CD14-positive monocyte (primary cell): ENCODE measurements around the gene COL27A1. TPM values are rescaled to one million over a fixed set of nuclear protein-coding genes. Genes with fewer than 3 reads are reported as not detected.
A peak's percentile ranks its signal among the peaks of the same experiment; 100 is the strongest.

Experiments used
- DNase-seq, 3 donors: peaks; one replicate each; pipeline ENCODE4 v3.0.0-alpha.2; 2011 to 2022
- H2AFZ ChIP-seq: 2 replicates; pipeline ENCODE4 v1.6.0; 2012; ENCODE audit warnings: mild to moderate bottlenecking, low read depth, low read length, inconsistent platforms; ENCODE audit not compliant: insufficient read depth, poor library complexity, severe bottlenecking
- H3K27ac ChIP-seq, 2 donors: 1 replicate in 1 of 2; 2 replicates in 1 of 2; pipeline ENCODE4 v1.5.1; 2012 to 2013; ENCODE audit warnings: low read length in 2 of 2, control low read depth in 1 of 2, inconsistent platforms in 1 of 2, low read depth in 1 of 2, mild to moderate bottlenecking in 1 of 2
- H3K27me3 ChIP-seq, 2 donors: one replicate each; pipeline versions ENCODE4 v1.6.0 to v1.6.1; 2011 to 2013; ENCODE audit warnings: low read length in 2 of 2; ENCODE audit not compliant: control insufficient read depth in 2 of 2, insufficient read depth in 2 of 2
- H3K36me3 ChIP-seq, 2 donors: replicated peaks in 1 of 2; 1 replicate in 1 of 2; 2 replicates in 1 of 2; pipeline versions ENCODE4 v1.5.1 to v1.6.1; 2012 to 2013; ENCODE audit warnings: low read length in 2 of 2, control low read depth in 1 of 2, inconsistent platforms in 1 of 2, mild to moderate bottlenecking in 1 of 2; ENCODE audit not compliant: insufficient read depth in 2 of 2, control insufficient read depth in 1 of 2
- H3K4me1 ChIP-seq, 2 donors: 1 replicate in 1 of 2; 2 replicates in 1 of 2; pipeline versions ENCODE4 v1.5.1 to v1.6.1; 2012 to 2013; ENCODE audit warnings: low read length in 2 of 2, control low read depth in 1 of 2, inconsistent platforms in 1 of 2, mild to moderate bottlenecking in 1 of 2, moderate library complexity in 1 of 2; ENCODE audit not compliant: insufficient read depth in 2 of 2, control insufficient read depth in 1 of 2
- H3K4me2 ChIP-seq: replicated peaks from 2 replicates; pipeline ENCODE3; 2012; ENCODE audit warnings: low read length, moderate library complexity, mild to moderate bottlenecking; ENCODE audit not compliant: poor library complexity, severe bottlenecking; ENCODE audit errors: extremely low read depth
- H3K4me3 ChIP-seq, 3 experiments: fragments of 200-600 bp in 1 of 3; sonication (generic) in 1 of 3; replicated peaks in 1 of 3; 1 replicate in 2 of 3; 2 replicates in 1 of 3; pipeline ENCODE4 v1.5.1; 2011 to 2013; ENCODE audit warnings: low read length in 3 of 3, mild to moderate bottlenecking in 3 of 3, control low read depth in 2 of 3, low read depth in 2 of 3, inconsistent platforms in 1 of 3, moderate library complexity in 1 of 3
- H3K79me2 ChIP-seq: 2 replicates; pipeline ENCODE4 v1.6.0; 2012; ENCODE audit warnings: mild to moderate bottlenecking, control low read depth, inconsistent platforms, low read length, moderate library complexity; ENCODE audit not compliant: insufficient read depth
- H3K9ac ChIP-seq: 2 replicates; pipeline ENCODE4 v1.6.0; 2017; ENCODE audit warnings: low read length, mild to moderate bottlenecking; ENCODE audit not compliant: insufficient read depth, poor library complexity, severe bottlenecking
- H3K9me3 ChIP-seq, 2 donors: replicated peaks in 1 of 2; 1 replicate in 1 of 2; 2 replicates in 1 of 2; pipeline versions ENCODE4 v1.5.1 to v1.6.1; 2012 to 2013; ENCODE audit warnings: low read length in 2 of 2, control low read depth in 1 of 2; ENCODE audit not compliant: control insufficient read depth in 1 of 2, insufficient read depth in 1 of 2
- H4K20me1 ChIP-seq: 2 replicates; pipeline ENCODE4 v1.6.0; 2012; ENCODE audit warnings: mild to moderate bottlenecking, low read length, control low read depth, moderate library complexity; ENCODE audit not compliant: insufficient read depth
- H3K27ac Mint-ChIP-seq, 7 donors: one replicate each; pipeline ENCODE4 v1.8.0; 2020; ENCODE audit warnings: mild to moderate bottlenecking in 7 of 7, mixed read lengths in 7 of 7, moderate library complexity in 6 of 7, inconsistent platforms in 2 of 7
- H3K27me3 Mint-ChIP-seq, 3 donors: one replicate each; pipeline ENCODE4 v1.8.0; 2021 to 2022; ENCODE audit warnings: low read depth in 3 of 3, mild to moderate bottlenecking in 3 of 3, mixed read lengths in 3 of 3, moderate library complexity in 3 of 3, inconsistent platforms in 1 of 3
- H3K36me3 Mint-ChIP-seq, 2 donors: one replicate each; pipeline ENCODE4 v1.8.0; 2020; ENCODE audit warnings: mixed read lengths in 2 of 2, inconsistent platforms in 1 of 2, mild to moderate bottlenecking in 1 of 2
- H3K4me1 Mint-ChIP-seq: one replicate; pipeline ENCODE4 v1.8.0; 2020; ENCODE audit warnings: mild to moderate bottlenecking, mixed read lengths
- H3K4me3 Mint-ChIP-seq, 2 donors: one replicate each; pipeline ENCODE4 v1.8.0; 2020; ENCODE audit warnings: mild to moderate bottlenecking in 2 of 2, mixed read lengths in 2 of 2, moderate library complexity in 1 of 2
- H3K9me3 Mint-ChIP-seq, 7 donors: one replicate each; pipeline ENCODE4 v1.8.0; 2020 to 2022; ENCODE audit warnings: mixed read lengths in 7 of 7, mild to moderate bottlenecking in 6 of 7, moderate library complexity in 6 of 7, inconsistent platforms in 2 of 7
- CTCF ChIP-seq: fragments of 200-600 bp; IDR thresholded peaks from one replicate; pipeline ENCODE4 v1.8.0; 2022; ENCODE audit warnings: antibody characterized with exemption, mild to moderate bottlenecking
- WGBS: methylation state at CpG from one replicate; pipeline ENCODE4 v1.1.5; 2013; ENCODE audit warnings: missing lambda C conversion rate; ENCODE audit not compliant: insufficient coverage; 5-methylcytosine and 5-hydroxymethylcytosine counted together
- intact Hi-C, 2 donors: fragments of 100-400 bp; cut with micrococcal nuclease; formaldehyde crosslinking; loops; one replicate each; pipeline versions ENCODE4 v1.15.0 to v1.15.1; 2023
- polyA plus RNA-seq, 3 donors: library from polyadenylated mRNA; depleted of rRNA in 1 of 3; unstranded in 2 of 3; stranded (reverse) in 1 of 3; fragments of 300-500 nt in 2 of 3; fragments of >200 nt in 1 of 3; fragmentation: Illumina TruSeq in 2 of 3; gene quantifications; 1 replicate in 2 of 3; 2 replicates in 1 of 3; pipeline ENCODE4 v1.2.3, GENCODE V29; 2012 to 2021

Gene COL27A1
- polyA plus RNA-seq, 3 donors, result 0.03 TPM; not detected in 2

- Mint-ChIP-seq H3K27ac (peak overlapping the region in 1 of 7 donors; percentile 68), H3K4me1 (no peaks in the 10 kb centered on the region), H3K27me3 (peaks cover 2 to 4% (median 4%) of the 10 kb centered on the region in 3 donors), H3K36me3 (no peaks in the 10 kb centered on the region), H3K4me3 (no peak overlapping the region), H3K9me3 (no peaks in the 10 kb centered on the region)
- H3K4me2 ChIP-seq, result no peak overlapping the region
- no peak for TF ChIP-seq CTCF
- no peaks in the 10 kb centered on the region for H4K20me1 ChIP-seq
- WGBS, result 89% methylated on average over 4 of the region's 10 CpGs
- H3K4me1 ChIP-seq, result no peaks in the 10 kb centered on the region
- H2AFZ ChIP-seq, result no peak overlapping the region
- H3K27me3 ChIP-seq, result no peaks in the 10 kb centered on the region
- H3K36me3 ChIP-seq, result no peaks in the 10 kb centered on the region
- H3K9me3 ChIP-seq, result no peaks in the 10 kb centered on the region
- intact Hi-C loops, result no loop called here
- no peak overlapping the region for H3K9ac ChIP-seq
- no peak overlapping the region for H3K4me3 ChIP-seq
- H3K27ac ChIP-seq, result no peak overlapping the region
- no peaks in the 10 kb centered on the region for H3K79me2 ChIP-seq
- no peak for DNase-seq
These were observed 105.7 kb downstream of the COL27A1 start for GRCh38 chr9:114261026-114261425.

GRCh38 chr9:114261987-114262386 is 106.7 kb downstream of the COL27A1 start:
- H3K27me3 ChIP-seq, result no peaks in the 10 kb centered on the region
- no peaks in the 10 kb centered on the region for H3K79me2 ChIP-seq
- no peak for TF ChIP-seq CTCF
- H3K9me3 Mint-ChIP-seq, result no peaks in the 10 kb centered on the region
- no peak overlapping the region for H2AFZ ChIP-seq
- peaks cover 2 to 4% (median 3%) of the 10 kb centered on the region in 3 donors for H3K27me3 Mint-ChIP-seq
- no peaks in the 10 kb centered on the region for H3K36me3 ChIP-seq
- H3K36me3 Mint-ChIP-seq, result no peaks in the 10 kb centered on the region
- no peaks in the 10 kb centered on the region for H3K9me3 ChIP-seq
- no peak overlapping the region for H3K27ac ChIP-seq
- 92% methylated on average over 7 of the region's 9 CpGs for WGBS
- no peak overlapping the region for H3K4me2 ChIP-seq
- H3K27ac Mint-ChIP-seq, result no peak overlapping the region
- no peaks in the 10 kb centered on the region for H3K4me1 ChIP-seq
- no peak overlapping the region for H3K9ac ChIP-seq
- no peaks in the 10 kb centered on the region for H3K4me1 Mint-ChIP-seq
- no peak for DNase-seq
- no peaks in the 10 kb centered on the region for H4K20me1 ChIP-seq
- H3K4me3 ChIP-seq, result no peak overlapping the region
- intact Hi-C loops, result no loop called here
- H3K4me3 Mint-ChIP-seq, result no peak overlapping the region
